GM12873 (cell line): ENCODE measurements around the gene BRCA2.

Source experiments
- CTCF ChIP-seq: IDR thresholded peaks from 2 replicates; pipeline ENCODE4 v1.5.1; 2012; ENCODE audit warnings: low read depth, mild to moderate bottlenecking, moderate library complexity, low read length, control low read depth; ENCODE audit not compliant: insufficient read depth; ENCODE audit errors: missing control alignments

BRCA2 gene

GRCh38 chr13:32426191-32426989 is 111.1 kb downstream of the BRCA2 start:
- no peak for TF ChIP-seq CTCF

DNA sequence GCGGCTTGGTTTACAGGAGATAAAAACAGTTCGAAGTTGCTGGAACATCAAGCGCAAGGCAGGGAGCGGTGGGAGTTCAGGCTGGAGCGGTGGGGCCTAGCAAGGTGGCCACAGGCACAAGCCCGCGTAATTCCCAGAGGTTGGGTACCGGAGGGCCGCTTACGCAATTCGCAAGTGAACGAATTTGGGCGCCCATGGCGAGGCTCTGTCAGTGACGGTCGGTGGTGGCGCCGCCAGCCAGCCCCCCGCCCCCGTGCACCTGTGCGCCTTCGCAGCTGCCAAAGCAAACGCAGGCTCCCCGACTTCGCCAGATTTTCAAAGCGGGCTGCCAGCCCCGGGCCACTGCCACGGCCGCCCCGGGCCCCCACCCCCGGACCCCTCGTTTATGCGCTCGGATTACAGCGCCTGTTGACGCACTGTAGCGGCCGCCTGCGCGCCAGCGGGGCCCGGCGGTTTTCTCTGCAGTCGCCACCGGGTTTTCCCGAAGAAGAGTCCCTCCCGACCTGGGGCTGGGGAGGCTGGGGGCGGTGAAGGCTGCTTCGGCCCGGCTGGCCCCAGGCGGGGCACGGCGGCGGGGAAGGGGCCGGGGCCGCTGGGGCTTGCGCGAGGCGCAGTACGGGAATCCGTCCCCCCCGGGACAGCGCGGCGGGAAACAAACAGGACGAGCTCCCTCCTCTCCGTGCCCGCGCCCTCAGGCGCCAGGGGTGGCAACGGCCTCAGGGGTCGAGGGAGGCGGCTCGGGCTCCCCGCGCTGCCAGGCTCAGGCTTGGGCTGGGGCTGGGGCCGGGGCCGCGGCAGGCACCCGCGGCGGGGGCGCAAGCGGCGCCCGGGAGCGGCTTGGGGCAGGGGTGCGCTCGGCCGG is 111.9 kb downstream of the BRCA2 start:
- TF ChIP-seq CTCF = no peak

DNA sequence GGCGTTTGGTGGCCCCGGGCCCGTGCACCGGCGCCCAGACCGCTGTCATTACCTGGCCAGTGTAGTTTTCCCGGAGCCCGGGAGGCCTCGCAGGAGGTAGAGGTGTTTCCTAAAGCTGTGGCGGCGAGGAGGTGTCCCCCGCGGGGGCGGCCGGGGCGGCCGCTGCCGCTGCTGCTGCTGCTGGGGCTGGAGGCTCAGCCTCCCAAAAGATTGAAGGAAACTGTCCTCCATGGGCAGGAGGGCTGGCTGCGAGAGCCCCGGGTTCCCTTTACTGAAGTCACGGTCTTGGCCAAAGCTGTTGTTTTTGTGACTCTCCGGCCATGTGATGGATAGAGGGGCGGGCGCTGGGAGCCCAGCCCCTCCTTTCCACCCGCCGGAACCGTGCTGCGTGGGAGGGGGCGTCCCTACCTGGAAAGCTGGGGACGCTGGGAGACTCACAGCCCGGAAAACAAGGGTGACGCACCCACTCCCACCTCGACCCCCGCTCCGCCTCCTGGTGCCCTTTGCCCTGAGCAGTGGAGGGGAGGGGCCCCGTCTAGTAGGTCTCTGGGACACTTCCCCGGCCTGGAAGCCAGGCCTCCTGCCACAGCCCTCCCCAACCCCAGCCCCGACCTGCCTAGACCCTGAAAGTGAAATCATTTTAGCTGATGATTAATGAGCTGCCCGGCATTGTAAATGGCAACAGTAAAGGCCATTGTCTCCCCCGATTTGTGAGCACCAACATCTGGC is 112.7 kb downstream of the BRCA2 start, which contains the start of gene N4BP2L1:
Gene N4BP2L1, minus strand, starts transcription at position 279 of the 729 bp plus-strand sequence. Its CDS starts 48 bp downstream, at position 231.
- TF ChIP-seq CTCF = no peak

DNA sequence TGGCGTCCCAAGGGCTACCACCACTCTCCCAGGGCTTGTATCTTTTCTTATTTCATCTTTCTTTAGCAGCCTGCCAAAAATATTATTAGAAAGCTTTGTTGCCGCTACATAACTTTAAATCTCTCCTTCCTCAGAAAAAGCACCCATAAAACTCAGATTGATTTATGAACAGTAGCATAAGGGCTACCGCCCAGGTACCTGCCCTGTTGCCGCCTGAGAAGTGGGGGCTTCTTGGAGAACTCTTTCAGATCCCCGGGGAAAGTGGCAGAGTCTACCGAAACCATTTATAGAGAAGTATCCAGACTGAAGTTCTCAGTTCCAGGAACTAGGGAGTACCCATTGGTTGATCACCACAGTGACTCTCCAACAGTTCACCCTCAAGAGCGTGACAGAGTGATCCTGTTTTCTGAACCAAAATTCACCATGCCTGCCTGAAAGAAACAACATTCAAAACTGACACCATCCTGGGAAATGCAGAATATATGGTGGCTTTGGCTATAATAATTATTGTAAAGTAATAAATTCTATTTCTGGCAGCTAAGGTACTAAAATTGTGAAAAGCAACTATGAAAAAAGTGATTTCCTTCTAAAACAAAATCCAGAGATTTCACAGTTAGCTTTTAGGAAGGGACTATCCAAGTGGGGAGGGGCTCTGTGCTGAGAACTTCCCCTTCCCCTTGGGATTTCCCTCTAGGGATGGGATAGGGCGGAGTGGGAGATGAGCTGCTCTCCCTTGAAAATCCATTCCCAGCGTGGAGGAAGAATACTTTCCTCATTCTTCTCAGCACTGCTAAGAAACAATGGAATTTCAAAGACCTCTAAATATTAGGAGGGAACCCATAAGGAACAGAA is 113.5 kb downstream of the BRCA2 start:
- TF ChIP-seq CTCF = no peak

DNA sequence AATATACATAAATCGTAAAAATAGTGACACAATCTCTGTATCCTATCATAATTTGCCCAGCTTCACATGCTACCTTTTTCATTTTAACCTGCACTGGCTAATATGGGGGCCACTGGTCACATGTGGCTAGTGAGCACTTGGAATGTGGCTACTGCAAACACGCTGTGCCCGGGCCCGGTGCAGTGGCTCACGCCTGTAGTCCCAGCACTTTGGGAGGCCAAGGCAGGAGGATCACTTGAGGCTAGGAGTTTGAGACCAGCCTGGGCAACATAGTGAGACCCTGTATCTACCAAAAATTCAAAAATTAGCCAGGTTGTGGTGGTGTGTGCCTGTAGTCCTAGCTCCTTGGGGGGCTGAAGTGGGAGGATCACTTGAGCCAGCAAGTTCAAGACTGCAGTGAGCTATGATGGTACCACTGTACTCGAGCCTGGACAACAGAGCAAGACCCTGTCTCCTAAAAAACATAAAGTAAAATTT is 114.2 kb downstream of the BRCA2 start:
- no peak for TF ChIP-seq CTCF

DNA sequence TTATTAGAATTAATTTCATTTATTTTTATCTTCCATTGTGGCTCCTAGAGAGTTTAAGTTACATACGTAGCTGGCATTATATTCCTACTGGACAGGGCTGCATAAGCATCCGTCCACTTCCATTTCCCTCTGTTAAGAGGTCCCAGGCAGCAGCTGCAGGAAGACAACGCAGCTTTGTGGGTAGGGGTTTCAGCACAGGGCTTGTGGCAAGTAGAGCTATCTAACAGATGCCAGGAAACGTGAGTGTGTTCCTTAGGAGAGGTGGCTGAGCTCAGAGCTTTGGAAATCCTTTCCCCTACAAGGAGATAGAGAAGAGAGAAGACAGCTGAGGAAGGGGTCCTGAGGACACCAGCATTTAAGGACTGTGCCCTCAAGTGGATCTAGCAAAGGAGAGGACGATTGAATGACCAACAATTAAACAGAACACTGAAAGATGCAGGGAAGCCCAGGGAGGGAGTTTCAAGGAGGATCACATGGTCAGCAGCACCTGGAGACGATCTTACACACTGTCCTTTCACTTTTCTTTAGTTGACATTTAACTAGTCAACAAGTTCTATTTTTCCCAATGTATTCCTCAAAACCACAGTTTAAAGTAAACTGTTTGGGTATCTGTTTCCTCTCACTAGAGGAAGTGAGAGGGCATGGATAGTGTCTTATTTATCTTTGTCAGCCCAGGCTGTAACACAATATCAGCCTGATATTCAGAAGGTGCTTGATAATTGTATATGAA is 114.9 kb downstream of the BRCA2 start:
- no peak for TF ChIP-seq CTCF
